ENCODE results near the gene PEX14.

PEX14 gene

DNA sequence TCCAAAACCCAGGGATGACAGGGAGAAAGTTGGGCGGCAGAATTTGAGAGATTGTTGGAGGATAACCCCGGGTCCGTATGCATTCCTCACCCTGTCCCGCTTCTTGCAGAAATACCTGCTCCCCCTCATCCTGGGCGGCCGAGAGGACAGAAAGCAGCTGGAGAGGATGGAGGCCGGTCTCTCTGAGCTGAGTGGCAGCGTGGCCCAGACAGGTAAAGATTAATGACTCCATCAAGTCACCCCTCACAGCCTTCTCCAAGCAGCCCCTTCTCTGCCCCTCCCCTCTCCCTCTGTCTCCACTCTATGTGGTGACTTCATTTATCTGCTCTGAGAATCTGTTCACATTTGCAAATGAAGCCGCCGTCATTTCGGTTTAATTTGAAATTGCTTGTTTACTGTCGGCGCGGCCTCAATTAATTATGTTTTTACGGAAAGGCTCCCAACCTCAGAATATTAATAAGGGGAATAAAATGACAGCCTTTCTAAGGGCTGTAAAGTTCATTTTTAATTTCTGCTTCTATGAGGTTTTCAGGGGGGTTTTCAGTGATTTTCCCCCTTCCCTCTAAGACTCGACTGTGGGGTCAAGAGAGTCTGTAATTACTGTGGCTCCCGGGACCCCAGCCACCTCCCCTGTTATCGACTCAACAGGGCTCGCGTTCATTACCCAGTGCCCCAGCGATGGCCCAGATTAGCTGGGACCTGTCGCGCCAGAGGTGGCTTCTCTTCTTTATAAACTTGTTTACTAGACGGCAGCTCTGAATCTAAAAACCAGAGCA lies 148.3 kb downstream of the PEX14 start:
- no peak overlapping the region for H3K4me3 ChIP-seq (ENCODE audit: control insufficient read depth, low read depth, low read length)
- DNase-seq (ENCODE audit: low read depth) = no peak
- TF ChIP-seq, protein P1, sequence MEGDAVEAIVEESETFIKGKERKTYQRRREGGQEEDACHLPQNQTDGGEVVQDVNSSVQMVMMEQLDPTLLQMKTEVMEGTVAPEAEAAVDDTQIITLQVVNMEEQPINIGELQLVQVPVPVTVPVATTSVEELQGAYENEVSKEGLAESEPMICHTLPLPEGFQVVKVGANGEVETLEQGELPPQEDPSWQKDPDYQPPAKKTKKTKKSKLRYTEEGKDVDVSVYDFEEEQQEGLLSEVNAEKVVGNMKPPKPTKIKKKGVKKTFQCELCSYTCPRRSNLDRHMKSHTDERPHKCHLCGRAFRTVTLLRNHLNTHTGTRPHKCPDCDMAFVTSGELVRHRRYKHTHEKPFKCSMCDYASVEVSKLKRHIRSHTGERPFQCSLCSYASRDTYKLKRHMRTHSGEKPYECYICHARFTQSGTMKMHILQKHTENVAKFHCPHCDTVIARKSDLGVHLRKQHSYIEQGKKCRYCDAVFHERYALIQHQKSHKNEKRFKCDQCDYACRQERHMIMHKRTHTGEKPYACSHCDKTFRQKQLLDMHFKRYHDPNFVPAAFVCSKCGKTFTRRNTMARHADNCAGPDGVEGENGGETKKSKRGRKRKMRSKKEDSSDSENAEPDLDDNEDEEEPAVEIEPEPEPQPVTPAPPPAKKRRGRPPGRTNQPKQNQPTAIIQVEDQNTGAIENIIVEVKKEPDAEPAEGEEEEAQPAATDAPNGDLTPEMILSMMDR (IDR thresholded peaks at IDR 0.05; ENCODE audit: control insufficient read depth, insufficient read depth, low read depth, low read length, missing control alignments) = no peak

DNA sequence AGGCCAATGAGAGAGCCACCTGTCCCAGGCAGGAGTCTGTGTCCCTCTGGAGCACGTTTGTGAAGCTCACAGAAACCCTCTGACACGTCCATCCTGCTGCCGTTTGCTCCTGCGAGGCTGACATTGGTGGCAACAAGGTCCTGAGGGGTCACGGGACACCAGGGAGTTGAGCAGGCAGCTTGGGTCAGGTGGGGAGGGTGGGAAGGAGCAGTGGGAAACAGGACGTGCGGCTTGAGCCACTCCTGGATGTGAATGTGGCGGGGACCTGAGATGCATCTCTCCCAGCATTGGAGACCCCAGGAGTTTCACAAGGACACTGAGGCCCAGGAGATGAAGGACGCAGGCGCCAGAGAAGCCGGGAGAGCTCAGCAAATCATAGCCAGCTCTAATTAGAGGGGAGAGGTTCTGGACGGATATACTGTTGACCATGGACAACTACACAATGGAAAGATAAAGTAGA lies 149.0 kb downstream of the PEX14 start:
- H3K4me3 ChIP-seq (ENCODE audit: control insufficient read depth, low read depth, low read length) = no peak overlapping the region
- DNase-seq (ENCODE audit: low read depth) = no peak
- TF ChIP-seq, protein P1 (IDR thresholded peaks at IDR 0.05; ENCODE audit: control insufficient read depth, insufficient read depth, low read depth, low read length, missing control alignments) = no peak

DNA sequence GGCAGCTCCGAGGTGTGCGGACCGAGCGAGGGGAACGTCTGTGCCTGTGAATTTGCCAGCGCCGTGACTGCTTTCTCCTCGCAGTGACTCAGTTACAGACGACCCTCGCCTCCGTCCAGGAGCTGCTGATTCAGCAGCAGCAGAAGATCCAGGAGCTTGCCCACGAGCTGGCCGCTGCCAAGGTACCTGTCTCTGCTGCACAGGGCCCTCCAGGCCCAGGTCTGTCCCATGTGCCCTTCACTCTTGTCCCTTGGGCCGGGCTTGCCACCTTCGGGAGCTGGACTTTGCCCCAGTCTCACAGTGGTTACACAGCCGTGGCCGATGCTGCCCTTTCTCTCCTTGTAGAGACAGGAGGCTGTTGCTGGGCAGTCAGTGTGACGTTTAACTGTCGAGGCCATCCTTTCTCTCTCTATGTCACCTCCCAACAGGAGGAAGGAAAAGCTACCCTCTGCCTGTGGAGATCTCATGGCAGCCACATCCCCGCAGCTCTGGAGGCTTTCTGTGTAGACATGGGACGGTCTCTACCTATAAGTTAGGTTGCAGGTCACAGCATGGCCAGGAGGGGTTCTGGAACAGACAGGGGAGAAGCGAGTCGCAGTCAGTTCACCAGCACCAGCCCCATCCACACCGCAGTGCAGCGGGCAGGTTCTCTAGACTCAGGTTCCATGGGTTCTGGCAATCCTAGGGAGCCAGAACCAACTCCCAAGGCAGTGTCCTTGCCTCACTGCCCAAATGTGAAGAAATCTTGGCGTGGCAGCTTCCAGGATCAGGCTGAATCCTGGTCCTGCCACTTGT lies 149.7 kb downstream of the PEX14 start:
- TF ChIP-seq, protein P1 (IDR thresholded peaks at IDR 0.05; ENCODE audit: control insufficient read depth, insufficient read depth, low read depth, low read length, missing control alignments) = no peak
- H3K4me3 ChIP-seq (ENCODE audit: control insufficient read depth, low read depth, low read length) = no peak overlapping the region
- no peak for DNase-seq (ENCODE audit: low read depth)

DNA sequence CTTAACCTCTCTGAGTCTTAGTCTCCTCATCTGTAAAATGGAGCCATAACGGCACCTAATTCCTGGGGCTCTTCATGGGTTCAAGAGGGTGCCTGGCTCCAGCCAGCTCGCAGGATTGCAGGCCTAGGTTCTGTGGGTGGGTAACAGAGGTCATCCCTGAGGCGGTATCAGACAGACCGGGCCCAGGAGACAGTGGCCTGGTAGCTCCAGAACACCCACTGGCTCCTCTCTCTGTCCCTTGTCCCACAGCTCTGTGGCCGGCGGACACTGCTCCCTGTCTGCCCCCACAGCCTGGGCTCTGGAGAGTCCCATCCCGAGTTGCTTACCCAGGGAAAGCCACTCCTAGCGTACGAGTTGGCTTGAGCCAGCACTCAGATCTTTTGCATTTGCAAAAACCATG lies 150.3 kb downstream of the PEX14 start:
- no peak for DNase-seq (ENCODE audit: low read depth)
- TF ChIP-seq, protein P1 (IDR thresholded peaks at IDR 0.05; ENCODE audit: control insufficient read depth, insufficient read depth, low read depth, low read length, missing control alignments) = no peak
- H3K4me3 ChIP-seq (ENCODE audit: control insufficient read depth, low read depth, low read length) = no peak overlapping the region

DNA sequence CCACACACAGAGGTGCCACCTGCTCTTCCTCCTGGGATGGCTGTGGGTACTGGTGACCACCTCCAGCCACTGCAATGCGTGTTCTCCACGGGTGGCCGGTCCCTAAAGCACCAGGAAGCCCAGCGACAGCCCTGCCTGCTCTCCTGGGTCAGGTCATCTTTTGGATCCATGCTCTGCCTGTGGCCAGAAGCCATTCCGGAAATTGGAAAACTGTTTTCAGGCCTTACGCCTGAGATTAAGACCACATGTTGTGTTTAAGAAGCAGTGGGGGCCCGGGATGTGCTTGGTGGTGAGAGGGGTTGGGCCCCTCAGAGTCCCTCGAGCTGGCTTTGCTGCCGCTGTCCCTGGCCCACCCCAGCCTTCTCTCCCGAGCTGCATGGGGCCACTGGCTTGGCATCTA lies 150.8 kb downstream of the PEX14 start:
- DNase-seq (ENCODE audit: low read depth) = no peak
- TF ChIP-seq, protein P1 (IDR thresholded peaks at IDR 0.05; ENCODE audit: control insufficient read depth, insufficient read depth, low read depth, low read length, missing control alignments) = no peak
- H3K4me3 ChIP-seq (ENCODE audit: control insufficient read depth, low read depth, low read length) = no peak overlapping the region

DNA sequence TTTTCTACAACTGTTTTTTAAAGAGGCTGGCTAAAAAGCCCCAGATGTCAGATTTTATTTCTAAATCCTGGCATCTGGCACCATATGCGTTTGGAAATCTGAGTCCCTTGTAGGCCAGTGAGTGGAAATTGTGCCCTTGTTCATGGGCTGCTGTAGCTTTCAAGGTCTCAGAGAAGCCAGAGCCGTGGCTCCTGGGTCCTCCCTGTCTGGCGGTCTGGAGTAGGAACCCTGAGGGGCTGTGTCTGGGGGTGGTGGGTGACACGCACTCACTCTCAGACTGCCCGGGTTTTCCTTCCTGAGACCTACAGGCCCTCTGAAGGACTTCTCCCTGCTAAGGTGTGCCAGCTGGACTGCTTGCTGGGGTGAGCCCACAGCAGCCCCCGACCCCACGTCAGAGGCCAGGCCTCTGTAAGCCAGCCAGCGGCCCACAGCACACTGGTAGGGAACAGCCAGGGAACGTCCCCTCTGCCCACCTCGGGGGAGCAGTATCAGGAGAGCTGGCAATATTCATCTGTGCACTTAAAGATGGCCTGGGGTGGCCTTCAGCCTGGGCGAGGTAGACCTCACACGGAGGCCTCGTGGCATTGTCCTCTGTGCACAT lies 151.5 kb downstream of the PEX14 start:
- TF ChIP-seq, protein P1 (IDR thresholded peaks at IDR 0.05; ENCODE audit: control insufficient read depth, insufficient read depth, low read depth, low read length, missing control alignments) = no peak
- DNase-seq (ENCODE audit: low read depth) = no peak
- no peak overlapping the region for H3K4me3 ChIP-seq (ENCODE audit: control insufficient read depth, low read depth, low read length)

Data from AG09309 (cell line).